ENCODE measurements around the gene TTC34.

TTC34 gene

GRCh38 chr1:2594641-2595131, 206.8 kb downstream of the TTC34 start:
- H3K27ac ChIP-seq (ENCODE audit: low read depth, low read length), result no peak overlapping the region
- no peaks in the 10 kb centered on the region for H3K9me2 ChIP-seq (replicated peaks; ENCODE audit: insufficient read depth, low read length)
- H4K20me1 ChIP-seq (ENCODE audit: low read depth, low read length), result no peaks in the 10 kb centered on the region
- no peak overlapping the region for H3K9ac ChIP-seq (ENCODE audit: low read length)
- H2AFZ ChIP-seq (ENCODE audit: low read depth, low read length, severe bottlenecking), result no peak overlapping the region
- H3K9me3 ChIP-seq (ENCODE audit: insufficient read depth, low read length), result no peaks in the 10 kb centered on the region
- H3K36me3 ChIP-seq (ENCODE audit: low read length), result no peaks in the 10 kb centered on the region
- TF ChIP-seq CTCF (IDR thresholded peaks at IDR 0.05; ENCODE audit: insufficient read depth, low read length, poor library complexity, severe bottlenecking) (no peak), EZH2phosphoT487 (conservative IDR thresholded peaks at IDR 0.05; ENCODE audit: low read length) (no peak)
- H3K4me3 ChIP-seq (ENCODE audit: insufficient read depth, low read length, poor library complexity, severe bottlenecking), result no peak overlapping the region
- H3F3A ChIP-seq (ENCODE audit: insufficient read depth), result no peaks in the 10 kb centered on the region
- no peaks in the 10 kb centered on the region for H3K79me2 ChIP-seq (ENCODE audit: insufficient read depth, low read length)
- H3K4me2 ChIP-seq (ENCODE audit: low read depth, low read length, poor library complexity, severe bottlenecking), result no peak overlapping the region
- H3K27me3 ChIP-seq (ENCODE audit: low read length), result no peaks in the 10 kb centered on the region

GRCh38 chr1:2594001-2594640, 207.4 kb downstream of the TTC34 start:
- no peaks in the 10 kb centered on the region for H3K9me3 ChIP-seq (ENCODE audit: insufficient read depth, low read length)
- no peak overlapping the region for H3K4me3 ChIP-seq (ENCODE audit: insufficient read depth, low read length, poor library complexity, severe bottlenecking)
- no peaks in the 10 kb centered on the region for H3K79me2 ChIP-seq (ENCODE audit: insufficient read depth, low read length)
- H4K20me1 ChIP-seq (ENCODE audit: low read depth, low read length), result no peaks in the 10 kb centered on the region
- no peak overlapping the region for H3K27ac ChIP-seq (ENCODE audit: low read depth, low read length)
- H3K9me2 ChIP-seq (replicated peaks; ENCODE audit: insufficient read depth, low read length), result no peaks in the 10 kb centered on the region
- H3K4me2 ChIP-seq (ENCODE audit: low read depth, low read length, poor library complexity, severe bottlenecking), result no peak overlapping the region
- H3F3A ChIP-seq (ENCODE audit: insufficient read depth), result no peaks in the 10 kb centered on the region
- no peak overlapping the region for H2AFZ ChIP-seq (ENCODE audit: low read depth, low read length, severe bottlenecking)
- no peaks in the 10 kb centered on the region for H3K27me3 ChIP-seq (ENCODE audit: low read length)
- no peak overlapping the region for H3K9ac ChIP-seq (ENCODE audit: low read length)
- TF ChIP-seq CTCF (IDR thresholded peaks at IDR 0.05; ENCODE audit: insufficient read depth, low read length, poor library complexity, severe bottlenecking) (no peak), EZH2phosphoT487 (conservative IDR thresholded peaks at IDR 0.05; ENCODE audit: low read length) (no peak)
- no peaks in the 10 kb centered on the region for H3K36me3 ChIP-seq (ENCODE audit: low read length)

- H3K4me2 ChIP-seq (ENCODE audit: low read depth, low read length, poor library complexity, severe bottlenecking), result no peak overlapping the region
- H3K4me3 ChIP-seq (ENCODE audit: insufficient read depth, low read length, poor library complexity, severe bottlenecking), result no peak overlapping the region
- no peak overlapping the region for H3K9ac ChIP-seq (ENCODE audit: low read length)
- H3K27me3 ChIP-seq (ENCODE audit: low read length), result no peaks in the 10 kb centered on the region
- no peak overlapping the region for H3K27ac ChIP-seq (ENCODE audit: low read depth, low read length)
- no peak for TF ChIP-seq CTCF (IDR thresholded peaks at IDR 0.05; ENCODE audit: insufficient read depth, low read length, poor library complexity, severe bottlenecking)
- TF ChIP-seq EZH2phosphoT487 (conservative IDR thresholded peaks at IDR 0.05; ENCODE audit: low read length), result no peak
- no peaks in the 10 kb centered on the region for H3K36me3 ChIP-seq (ENCODE audit: low read length)
- H4K20me1 ChIP-seq (ENCODE audit: low read depth, low read length), result no peaks in the 10 kb centered on the region
- no peaks in the 10 kb centered on the region for H3F3A ChIP-seq (ENCODE audit: insufficient read depth)
- no peaks in the 10 kb centered on the region for H3K9me2 ChIP-seq (replicated peaks; ENCODE audit: insufficient read depth, low read length)
- H3K9me3 ChIP-seq (ENCODE audit: insufficient read depth, low read length), result no peaks in the 10 kb centered on the region
- no peaks in the 10 kb centered on the region for H3K79me2 ChIP-seq (ENCODE audit: insufficient read depth, low read length)
- no peak overlapping the region for H2AFZ ChIP-seq (ENCODE audit: low read depth, low read length, severe bottlenecking)
Observed at GRCh38 chr1:2593251-2593878, 208.1 kb downstream of the TTC34 start.

All from SU-DHL-6 (cell line).